ENCODE data around the gene RUNX3.

RUNX3 gene

DNA sequence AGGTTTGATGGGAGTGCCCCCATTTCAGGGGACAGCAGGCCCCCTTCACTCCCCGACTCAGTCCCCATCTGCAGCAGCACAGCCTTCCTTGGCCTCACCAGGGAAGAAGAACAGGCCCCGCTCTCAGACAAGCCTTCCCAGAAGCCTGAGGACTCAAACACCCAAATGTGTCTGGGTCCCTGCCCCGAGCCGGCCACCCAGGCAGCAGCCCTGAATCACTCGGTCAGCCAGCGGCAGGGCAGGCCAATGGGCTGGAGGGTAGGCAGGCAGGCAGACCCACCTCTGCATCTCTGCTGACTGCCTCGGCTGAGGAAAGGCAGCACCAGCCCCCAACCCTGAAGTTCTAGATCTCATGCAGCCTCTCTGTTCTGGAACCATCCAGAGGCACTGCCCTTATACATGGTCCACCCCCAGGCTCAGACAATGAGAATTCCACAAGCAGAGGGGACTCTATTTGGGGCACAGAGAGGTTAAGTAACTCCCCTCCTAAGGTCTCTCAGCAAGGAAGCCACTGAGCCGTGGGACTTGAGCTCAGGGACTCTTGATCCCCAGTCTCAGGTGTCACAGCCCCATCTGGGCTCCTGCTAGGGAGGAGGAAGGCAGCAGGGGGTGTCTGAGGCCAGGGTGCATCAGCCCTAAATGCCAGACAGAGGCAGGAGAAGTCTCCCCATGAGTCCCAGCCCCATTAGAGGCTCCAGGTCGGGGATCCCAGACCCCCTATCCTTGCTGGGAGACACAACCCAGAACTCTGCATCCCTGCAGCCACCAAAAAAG is 33.2 kb upstream of the RUNX3 start:
- no peak for DNase-seq (ENCODE audit: low spot score)

DNA sequence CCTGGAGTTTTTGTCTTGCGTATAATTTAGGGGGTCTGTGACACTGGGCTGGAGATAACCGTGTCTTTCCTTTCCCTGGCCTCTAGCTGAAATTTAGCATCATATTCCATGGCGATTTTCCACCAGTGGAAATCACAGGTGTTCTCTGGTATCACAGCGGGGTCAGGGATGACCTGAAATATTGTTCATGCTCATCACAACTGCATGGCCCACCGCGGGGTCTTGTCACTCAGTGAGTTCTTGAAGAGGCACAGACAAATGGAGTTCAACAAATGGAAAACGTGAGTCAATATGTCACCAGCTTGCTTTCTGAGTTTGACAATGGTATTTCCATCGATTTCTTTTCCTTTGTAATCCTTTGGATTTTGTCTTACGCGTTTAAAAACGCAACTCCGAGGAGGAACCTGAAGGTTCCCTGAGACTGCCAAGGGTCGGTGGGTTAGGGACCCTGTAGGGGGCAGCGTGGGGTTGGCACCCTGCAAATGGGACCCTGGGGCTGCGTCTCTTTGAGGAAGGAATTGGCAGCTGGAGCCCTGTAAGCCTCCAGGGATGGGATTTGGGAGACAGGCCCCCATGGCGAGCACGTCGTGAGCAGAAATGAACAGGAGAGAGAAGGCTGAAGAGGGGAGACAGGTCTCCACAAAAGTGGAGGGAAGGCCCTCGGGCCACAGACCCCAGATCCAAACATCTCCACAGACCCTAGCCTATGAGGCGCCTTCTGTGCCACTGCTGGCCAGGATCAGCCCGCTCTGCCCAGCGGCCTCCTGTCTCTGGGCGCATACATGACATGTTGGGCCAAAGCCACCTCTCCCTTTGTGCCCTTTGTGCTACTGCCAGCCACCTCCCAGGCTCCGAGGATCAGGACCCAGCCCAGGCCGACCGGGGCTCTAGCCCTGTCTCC is 32.1 kb upstream of the RUNX3 start:
- DNase-seq (ENCODE audit: low spot score), result no peak

DNA sequence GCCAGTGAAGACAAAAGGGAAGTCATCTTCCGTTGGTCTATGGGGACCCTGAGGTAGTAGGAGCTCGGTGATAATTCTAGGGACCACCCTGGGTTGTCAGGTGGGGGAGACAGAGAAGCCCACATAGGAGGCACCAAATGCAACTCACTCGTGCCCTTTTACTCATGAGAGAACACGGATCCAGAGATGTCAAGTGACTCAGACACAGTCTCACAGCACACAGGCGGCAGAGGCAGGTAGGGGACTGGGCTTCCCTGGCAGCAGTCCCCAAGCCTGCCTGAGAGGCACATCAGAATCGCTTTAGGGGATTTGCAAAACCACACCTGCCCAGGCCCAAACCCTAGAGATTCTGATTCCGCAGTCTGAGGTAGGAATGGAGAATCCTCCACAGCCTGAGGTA is 31.3 kb upstream of the RUNX3 start:
- no peak for DNase-seq (ENCODE audit: low spot score)

DNA sequence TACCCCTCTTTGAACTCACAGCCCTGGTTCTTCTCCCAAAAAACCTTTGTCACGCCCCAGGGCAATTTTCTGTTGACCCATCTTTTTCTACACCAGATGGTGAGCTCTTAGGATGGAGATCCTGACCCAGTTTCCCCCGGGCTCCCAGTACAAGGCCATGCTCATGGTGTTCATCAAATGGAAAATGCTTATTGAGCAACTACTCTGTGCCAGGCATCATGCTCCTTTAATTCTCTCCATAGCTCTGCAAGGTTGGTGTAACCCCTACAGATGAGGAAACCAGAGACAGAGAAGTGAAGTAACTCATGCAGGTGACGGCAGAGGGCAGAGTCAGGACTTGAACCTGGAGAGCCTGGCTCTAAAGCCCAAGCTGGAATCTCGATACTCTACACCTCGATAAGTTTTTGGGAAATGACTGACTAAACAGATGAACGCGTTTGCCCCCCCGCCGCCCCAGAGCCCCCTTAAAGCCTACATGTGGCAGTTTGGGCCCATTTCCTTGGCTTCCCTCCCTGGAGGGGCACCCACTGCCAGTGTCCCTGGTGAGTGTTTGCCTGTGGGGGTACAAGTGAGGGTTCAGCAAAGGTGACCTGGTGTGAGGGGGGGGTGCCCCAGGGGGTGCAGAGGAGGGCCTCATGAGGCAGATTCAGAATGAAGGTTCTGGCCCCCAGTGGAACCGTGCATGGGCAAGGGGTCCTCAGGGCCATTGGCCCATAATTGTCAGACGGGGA is 30.2 kb upstream of the RUNX3 start:
- DNase-seq (ENCODE audit: low spot score), result no peak

DNA sequence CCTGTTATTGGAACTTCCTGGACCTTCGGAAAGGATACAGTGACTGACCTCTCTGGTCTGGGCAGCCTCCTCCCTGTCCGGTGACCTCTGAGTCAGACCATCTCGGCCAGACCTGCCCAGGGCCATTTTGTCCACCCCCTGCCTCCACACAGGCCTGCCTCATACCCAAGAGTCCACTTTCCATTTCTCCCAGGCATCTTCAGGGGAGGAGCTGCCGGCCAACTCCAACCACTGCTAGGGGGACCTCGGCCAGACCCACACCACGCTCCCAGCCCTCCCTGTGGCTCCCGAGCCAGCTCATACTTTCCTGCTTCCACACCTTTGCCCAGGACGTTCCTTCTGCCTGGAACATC is 29.5 kb upstream of the RUNX3 start:
- DNase-seq (ENCODE audit: low spot score), result no peak

DNA sequence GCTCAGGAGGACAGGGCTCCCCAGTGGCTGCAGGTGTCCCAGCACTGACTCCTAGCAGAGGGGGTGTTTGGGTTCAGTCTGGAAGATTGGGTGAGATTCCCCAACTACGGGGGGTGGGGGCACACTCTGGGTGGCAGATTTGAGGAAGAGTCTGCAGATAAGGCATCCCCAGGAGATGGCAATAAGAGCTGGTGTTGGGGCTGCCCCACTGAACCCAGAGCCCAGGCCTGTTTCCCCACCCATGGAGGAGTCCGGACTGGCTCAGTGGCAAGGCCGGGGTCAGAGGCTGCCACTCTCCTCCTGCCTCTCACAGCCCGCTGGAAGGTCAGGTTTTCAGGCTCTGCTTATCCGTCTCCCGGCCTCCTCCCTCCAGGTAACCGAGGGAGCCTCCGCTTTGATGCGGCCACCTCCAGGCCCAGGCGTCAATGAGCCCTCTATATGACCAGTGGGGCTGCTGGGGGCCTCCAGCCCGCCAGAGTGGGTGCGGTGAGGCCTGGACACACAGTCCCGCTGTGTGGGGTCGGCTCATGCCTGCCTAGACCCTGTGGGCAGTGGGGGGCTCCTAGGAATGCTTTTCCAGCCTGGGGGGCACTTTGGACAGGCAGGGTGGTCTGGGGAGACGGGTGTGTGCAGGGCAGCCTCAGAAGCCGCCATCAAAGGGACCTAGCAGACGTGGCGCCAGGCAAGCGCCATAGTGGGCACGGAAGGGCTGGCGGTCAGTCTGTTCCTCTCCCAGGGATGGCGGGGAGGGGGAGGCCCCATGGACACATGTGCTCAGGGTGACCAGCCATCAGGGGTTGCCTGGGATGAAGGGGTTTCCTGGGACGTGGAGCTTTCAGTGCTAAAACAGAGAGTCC is 28.9 kb upstream of the RUNX3 start:
- DNase-seq (ENCODE audit: low spot score), result no peak

DNA sequence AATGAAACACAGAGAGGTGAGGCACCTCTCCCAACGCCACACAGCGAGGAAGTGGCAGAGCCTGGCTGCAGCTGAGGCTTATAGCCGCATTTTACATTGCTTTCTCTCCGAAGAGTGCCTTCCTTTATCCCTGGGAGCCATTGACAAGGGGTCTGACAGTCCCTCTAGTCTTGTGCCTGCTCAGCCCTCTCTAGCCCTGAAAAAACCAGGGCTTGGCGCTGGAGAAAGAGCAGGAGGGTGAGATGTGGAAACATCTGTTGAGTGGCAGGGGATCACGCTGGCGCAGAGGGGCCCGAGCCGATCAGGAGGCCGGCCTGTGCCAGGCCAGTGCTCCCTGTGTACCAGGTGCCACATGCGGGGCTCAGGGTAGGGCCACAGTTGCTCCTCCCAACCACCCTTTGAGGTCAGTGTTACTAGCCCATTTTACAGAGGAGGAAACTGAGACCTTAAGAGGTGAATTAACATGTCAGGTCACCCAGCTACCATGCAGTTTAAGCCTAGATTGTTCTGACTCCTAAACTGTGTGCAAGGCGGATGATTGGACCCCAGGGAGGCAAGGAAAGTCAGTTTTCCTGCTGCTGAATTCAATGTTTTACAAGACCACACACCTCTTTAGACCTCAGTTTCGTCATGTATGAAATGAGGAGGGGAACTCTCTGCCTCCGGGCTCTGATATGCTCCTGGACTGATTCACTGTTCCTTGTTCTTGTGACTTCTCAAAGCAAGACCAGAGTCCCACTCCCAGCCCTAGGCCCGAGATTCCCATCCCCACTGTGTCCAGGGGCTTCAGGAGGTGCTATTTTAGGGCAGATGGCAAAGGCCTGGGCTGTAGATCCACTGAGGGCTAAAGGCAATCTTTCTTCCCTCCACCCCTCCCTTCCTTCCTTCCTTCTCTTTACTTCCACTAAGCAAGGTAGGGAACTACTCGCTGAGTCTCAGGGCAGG is 28.0 kb upstream of the RUNX3 start:
- no peak for DNase-seq (ENCODE audit: low spot score)

DNA sequence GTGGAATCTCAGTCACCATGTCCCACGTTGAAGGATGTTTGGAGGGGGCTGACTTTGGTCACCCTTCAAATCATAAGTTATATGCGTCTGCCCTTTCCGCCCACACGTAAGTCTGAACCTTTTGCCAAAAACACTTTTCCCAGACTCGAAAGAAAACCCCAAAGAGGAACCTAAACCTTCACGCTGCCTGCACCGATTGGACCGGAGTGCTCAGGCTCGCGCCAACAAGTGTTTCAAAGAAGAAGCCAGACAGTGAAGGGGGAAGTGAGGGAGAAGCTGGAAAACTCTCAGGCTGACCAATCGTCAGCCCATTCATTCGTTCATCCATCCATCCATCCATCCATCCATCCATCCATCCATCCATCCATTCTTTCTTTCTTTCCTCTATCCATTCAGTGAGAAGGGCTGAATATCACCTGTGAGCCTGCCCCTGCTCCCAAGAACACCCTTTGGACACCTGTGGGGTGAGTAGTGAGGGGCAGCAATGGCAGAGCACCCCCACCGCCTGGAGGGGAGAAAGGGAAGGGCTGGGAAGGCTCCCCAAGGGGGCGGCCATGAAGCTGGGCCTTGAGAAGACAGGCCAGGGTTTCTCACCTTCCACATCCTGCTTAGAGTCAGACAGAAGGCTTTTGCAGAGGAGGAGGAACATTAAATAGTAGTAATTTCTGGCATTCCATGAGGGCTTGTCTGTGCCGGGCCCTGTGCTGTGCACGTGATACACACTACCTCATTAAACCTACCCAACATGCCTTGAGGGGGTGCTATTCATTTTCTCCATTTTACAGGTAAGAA is 27.1 kb upstream of the RUNX3 start:
- no peak for DNase-seq (ENCODE audit: low spot score)

DNA sequence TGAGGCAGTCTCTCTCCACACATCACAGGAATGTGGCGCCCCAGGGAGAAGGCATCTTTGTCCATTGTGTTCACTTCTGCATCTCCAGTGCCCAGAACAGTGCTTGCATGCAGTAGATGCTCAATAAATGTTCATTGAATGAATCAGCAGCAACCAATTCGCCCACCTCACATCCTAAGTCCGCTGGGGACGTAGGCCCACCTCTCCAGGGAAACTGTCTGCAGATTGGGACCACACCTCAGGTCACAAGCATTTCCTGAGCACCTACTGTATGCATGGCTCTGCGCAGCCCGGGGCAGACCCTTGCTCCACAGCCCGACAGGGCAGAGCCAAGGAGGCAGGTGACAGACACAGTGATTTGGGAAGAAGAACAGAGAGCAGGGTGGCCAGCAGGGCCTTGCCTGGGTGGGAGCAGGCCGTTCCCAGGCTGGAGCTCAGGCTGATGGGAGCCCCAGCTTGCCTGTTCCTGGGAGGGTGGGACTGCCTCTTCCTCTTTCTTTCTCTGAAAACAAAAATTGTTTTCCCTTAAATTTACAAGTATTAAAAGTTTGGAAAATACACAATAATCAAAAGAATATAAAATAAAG is 25.8 kb upstream of the RUNX3 start:
- no peak for DNase-seq (ENCODE audit: low spot score)

DNA sequence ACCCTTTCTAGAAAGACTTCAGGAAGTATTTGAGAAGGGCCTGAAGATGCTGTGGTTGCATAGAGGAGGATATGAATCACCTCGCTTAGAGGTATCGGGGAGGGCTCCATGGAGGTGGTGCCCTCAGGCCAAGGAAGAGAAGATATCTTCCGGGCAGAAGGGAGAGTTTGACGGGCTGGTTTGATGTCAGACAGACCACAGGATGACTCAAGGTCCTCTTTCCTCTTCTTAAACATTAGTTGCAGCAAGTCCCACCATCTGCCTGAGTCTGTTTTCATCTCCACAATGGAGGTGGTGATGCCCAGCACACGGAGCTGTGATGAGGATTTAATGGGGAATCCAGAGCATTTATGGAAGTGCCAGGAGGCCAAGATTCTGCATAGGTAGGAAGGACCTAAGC is 25.1 kb upstream of the RUNX3 start:
- no peak for DNase-seq (ENCODE audit: low spot score)

DNA sequence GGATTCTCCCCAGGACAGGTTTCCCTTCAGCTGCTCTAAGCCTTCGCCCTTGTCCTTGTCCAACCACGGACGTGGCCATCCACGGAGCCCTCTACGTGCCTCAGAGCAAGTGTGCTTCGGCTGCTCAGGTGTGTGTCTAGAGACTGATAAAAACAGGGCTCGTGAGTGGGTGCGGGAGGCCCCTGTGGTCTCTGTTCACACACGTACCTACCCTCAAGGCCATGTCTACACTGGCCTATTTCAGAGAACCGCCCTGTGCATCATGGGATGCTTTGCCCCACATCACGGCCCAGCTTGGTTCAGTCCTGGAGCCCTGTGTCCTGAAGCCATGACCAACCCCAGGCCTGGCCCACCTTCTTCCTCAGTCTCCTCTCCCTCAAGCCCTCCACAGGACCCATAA is 24.6 kb upstream of the RUNX3 start:
- DNase-seq (ENCODE audit: low spot score), result no peak

DNA sequence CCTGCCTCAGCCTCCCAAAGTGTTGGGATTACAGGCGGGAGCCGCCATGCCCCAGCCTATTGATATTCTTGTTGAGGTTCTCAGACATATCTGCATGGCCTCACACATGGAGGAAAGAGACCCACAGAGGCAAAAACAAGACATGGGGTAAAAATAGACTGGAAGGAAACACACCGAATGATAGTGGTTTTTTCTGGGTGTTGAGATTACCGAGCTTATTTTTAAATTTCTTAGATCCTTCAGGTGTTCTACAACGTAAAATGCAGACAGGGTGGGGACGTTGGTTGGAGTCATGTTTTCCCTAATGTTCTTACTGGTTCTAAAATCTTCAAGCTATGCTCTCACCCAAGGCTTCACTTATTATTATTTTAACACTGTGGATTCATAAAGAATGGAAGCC is 23.9 kb upstream of the RUNX3 start:
- no peak for DNase-seq (ENCODE audit: low spot score)

DNA sequence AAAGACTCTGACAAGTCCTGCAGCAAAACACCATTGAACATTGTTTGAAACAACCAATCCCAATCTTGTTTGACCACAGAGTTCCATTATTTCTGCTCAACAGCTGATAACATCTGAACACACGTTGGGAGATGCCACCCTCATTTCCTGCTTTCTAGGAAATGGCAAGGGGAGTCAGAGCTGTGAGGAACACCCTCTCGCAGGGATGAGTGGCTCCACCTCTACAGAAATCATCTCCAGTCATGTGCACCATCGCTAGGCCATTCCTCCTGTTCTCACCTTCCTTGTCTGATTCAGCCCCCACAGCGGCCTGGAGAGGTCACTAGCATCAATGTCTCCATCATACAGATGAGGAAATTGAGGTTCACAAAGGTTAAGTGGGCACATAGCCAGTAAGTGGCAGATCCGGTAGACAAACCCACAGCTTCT is 22.4 kb upstream of the RUNX3 start:
- no peak for DNase-seq (ENCODE audit: low spot score)

DNA sequence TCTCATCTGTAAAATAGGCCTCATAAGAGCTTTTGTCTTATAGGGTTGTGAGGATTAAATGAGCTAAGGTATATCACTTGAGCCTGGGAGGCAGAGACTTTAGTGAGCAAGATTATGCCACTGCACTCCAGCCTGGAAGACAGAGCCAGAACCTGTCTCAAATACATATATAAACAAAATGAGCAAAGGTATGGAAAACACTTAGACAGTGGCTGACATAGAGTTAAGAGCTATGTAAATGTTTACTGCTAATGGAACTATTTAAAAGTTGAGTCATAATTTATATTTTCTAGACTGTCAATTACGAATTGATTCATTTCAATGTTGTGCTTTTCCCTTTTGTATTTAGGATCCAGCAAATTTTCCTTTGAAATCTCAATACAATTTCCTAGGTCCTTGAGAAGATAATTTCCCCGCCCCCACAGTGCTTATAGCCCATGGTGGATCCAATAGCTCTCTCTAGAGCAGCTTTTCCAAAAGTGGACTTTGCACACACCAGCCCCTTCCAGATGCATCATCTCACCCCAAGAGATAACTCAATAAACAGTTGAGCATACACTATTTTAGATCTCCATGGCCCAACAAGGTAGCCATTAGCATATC is 21.8 kb upstream of the RUNX3 start:
- DNase-seq (ENCODE audit: low spot score), result no peak

DNA sequence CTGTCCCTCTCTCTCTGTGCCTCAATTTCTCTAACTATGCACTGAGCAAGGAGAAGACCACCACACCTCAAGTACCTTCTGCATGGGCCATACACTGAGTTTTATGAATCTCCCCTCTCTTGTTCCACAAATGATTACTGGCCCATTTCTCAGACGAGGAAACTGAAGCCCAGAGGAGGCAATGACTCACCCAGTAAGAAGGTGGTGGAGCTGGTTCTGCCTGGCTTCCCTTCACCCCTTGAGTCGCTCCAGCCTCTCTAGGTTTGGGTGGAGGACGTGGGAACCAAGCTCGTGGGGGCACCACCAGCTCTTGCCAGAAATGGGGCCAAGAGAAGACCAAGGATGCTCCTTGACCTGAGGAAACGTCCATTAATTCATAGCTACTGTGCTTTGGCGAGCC is 21.3 kb upstream of the RUNX3 start:
- no peak for DNase-seq (ENCODE audit: low spot score)

DNA sequence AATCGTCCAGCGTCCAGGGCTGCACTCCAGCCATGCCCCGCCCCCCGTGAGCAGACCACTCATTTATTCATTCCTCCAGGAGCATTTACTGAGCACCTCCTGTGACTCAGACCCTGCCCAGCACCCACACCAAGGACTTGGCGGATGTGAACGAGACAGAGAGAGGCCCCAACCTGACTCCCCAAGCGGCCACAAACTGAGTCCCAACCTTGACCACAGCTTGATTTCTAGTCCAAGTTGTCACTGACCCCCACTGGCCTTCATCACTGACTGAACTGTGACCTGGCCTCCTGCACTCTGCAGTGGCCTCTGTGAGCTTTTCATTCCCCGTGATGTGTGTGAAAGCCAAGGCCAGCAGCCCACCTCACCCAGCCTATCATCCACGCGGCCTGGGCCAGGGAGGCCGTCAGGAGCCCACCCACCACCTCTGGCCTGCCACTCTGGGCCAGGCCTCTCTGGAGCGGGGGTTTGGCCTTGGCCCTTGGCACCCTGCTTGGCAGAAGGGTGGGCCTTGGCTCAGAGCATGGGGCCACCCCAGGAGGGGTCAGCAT is 19.3 kb upstream of the RUNX3 start:
- peak; percentile 47 for DNase-seq (ENCODE audit: low spot score)

DNA sequence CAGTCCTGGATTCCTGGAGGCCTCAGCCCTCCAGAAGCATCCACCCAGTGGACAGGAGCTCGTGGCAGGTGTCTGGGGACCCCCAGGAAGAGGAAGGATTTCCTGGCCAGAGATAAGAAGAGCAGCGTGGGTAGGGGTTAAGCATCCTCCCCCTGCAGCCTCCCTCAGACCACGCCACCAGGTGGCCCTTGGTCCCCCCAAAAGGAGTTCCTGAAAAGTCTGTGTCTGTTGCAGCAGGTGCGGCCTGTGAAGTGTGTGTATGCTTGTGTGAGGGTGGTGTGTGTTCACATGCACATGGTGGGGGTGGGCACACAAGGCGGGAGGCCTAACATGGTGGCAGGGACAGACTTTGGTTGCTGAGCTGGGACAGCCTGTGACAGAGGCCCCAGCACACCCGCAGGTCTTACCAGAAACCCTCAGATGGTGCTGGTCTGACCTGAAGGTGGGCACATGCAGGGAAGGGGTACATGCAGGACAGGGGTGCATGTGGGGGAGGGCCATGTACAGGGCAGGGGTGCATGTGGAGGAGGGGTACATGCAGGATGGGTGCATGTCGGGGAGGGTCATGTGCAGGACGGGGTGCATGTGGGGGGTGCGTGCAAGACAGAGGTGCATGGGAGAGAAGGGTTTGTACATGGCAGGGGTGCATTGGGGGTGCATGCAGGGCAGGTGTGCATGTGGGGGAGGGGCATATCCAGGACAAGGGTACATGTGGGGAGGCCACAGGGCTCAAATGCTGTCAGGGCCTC is 18.2 kb upstream of the RUNX3 start:
- no peak for DNase-seq (ENCODE audit: low spot score)
